A172 (cell line): Measurements from ENCODE around the gene TICAM2. TPM values are rescaled to one million over a fixed set of nuclear protein-coding genes. Genes with fewer than 3 reads are reported as not detected.
A peak's percentile ranks its signal among the peaks of the same experiment; 100 is the strongest.
"Not testable (repeated sequence)": the region's sequence is repeated elsewhere in the genome, so short reads cannot be mapped to it uniquely, and the experiment has no call there.

Experiments
- DNase-seq: peaks from one replicate; pipeline ENCODE4 v3.0.0-alpha.2; 2015; ENCODE audit warnings: low spot score
- total RNA-seq: library from RNA; depleted of rRNA; stranded (reverse); fragments of >200 nt; shearing (Covaris generic); gene quantifications from 2 replicates; pipeline ENCODE4 v1.2.3, GENCODE V29; 2014; rRNA removed

The TICAM2 gene, protein sequence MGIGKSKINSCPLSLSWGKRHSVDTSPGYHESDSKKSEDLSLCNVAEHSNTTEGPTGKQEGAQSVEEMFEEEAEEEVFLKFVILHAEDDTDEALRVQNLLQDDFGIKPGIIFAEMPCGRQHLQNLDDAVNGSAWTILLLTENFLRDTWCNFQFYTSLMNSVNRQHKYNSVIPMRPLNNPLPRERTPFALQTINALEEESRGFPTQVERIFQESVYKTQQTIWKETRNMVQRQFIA
- 10.0 and 11.1 TPM in 2 replicates for total RNA-seq

DNA sequence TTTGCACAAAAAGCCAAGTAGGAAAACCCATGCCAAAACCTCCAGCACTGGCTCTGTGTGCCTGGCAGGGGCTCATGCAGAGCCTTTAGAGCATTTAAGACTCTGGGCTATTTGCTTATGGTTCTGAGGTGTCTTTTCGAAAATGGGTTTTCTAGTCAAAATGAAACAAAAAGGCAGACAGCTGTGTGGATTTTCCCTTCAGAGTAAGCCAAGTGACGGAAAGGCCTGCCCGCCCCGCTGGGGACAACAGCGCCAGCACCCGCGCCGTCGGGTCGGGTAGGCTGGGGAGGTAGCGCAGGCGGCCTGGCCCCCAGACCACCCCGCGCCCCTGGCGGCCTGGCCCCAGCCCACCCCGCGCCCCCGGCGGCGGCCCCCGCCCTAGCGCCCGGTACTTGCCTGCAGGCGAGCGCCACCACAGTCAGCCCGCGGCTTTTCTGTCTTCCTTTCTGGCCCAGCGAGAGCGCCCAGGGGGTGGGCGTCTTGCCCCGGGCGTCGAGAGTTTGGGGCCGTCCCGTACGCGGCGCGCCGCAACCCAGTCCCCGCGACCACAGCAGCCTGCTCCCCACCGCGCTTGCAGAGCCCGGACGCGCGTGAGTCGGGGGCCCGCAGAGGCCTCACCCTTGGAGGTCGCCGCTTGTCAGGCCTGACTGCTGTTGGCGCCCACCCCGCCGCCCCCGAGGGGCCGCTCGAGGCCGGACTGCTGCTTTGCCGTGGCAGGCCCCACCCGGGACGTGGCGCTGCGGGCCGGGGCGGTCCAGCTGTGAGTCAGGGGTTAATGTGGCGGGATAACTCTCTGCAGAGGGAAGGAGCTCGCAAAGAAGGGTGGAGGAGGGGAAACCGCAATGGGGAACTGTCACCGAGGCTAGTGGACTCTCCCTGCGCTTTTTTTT lies at the start of gene TICAM2:
Gene TICAM2, minus strand, starts transcription at position 779 of the 890 bp plus-strand sequence. CDS start 21,223 bp downstream, outside the sequence.
- DNase-seq: peak; percentile 69

DNA sequence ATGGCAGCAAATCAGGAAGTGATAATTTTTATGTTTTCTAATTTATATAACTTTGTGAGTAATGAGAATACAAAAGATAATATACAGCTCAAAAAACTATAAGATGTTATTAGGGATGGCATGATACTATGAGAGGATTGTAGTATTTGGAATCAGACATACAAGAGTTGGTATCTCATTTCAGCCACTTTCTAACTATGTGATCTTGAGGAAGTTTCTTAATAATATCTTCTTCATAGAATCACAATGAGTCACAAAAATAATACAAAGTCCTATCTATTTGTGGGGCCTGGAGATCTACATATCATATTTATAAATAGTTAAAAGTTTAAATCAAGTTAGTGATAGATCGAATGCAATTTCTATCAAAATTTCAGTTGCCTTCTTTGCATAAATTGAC lies 47.3 kb upstream of the TICAM2 start:
- DNase-seq: no peak

DNA sequence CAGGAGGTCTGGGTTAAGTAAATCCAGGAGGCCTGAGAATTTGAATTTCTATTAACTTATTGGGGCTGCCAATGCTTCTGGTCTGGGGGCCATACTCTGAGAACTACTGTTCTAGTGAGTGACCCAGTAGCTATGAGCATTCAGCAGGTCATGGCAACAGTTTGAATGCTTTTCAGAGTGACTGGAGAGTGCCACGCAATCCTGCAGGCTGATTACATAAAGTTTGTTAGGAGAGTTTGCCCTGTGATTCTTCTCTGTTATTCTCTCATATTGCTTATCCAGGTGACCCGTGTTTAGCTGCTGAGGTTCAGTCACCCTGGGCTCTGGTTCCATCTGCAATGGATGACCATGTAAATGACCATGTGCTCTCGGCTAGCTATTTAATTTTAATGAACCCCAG lies 45.8 kb upstream of the TICAM2 start:
- DNase-seq: no peak

DNA sequence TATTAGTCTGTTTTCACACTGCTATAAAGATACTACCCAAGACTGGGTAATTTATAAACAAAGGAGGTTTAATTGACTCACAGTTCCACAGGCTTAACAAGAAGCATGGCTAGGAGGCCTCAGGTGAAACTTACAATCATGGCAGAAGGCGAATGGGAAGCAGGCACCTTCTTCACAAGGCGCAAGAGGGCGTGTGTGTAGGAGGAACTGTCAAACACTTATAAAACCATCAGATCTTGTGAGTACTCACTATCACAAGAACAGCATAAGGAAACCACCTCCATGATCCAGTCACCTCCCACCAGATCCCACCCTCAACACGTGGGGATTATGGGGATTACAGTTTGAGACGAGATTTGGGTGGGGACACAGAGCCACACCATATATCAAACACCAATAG lies 43.1 kb upstream of the TICAM2 start:
- not testable (repeated sequence) for DNase-seq

DNA sequence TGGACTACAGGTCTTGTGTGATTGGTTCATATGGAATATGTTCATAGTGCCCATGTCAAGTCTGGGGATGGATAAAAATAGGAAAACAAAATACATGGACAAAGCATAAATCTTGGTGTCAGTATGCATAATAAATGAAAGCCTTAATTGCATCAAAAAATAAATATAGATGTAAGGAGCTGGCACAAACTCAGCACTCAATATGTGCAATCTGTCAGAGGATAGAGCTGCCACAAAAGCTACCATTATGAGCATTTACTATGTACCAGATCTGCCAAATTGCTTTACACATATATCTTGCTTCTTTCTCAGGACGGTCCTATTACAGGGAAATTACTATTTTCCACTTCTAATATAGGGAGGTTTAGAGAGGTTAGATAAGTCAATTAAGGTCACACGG lies 41.8 kb upstream of the TICAM2 start:
- DNase-seq: no peak

DNA sequence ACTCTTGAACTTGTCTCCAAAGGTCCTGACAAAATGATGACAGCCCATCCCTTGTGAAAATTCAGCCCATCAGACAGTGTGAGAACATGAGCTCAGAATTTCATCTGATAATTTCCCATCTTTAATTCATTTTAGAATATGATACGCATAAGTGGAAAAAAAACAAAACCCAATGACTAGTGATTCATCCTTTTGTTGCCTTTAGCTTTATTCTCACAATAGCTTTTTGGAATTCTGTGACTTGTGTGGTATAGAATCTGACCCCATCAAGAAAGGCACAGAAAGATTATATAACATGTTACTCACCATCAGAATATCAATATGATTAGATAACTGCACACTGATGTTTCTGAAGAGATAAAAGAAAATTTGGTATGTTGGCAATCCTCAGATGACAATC lies 39.7 kb upstream of the TICAM2 start:
- DNase-seq: no peak

DNA sequence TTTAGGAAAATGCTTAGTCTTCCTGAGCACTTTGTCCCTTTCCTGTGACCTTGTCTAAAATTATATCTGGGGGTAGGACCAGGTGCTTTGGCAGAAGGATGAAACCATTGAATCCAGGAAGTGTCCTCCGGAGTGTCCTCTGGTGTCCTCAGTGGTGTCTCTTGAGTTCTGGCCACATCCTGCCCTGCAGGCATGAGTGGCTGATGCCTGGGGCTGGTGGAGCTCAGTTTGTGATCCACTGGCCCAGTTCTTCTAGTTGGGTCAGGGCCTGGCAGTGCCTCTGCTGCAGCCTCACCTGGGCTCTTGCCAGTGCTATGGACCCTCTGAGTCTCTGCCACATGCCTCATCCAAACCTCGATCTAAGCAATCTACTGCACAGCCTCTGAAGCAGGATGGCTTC lies 38.0 kb upstream of the TICAM2 start:
- no peak for DNase-seq

DNA sequence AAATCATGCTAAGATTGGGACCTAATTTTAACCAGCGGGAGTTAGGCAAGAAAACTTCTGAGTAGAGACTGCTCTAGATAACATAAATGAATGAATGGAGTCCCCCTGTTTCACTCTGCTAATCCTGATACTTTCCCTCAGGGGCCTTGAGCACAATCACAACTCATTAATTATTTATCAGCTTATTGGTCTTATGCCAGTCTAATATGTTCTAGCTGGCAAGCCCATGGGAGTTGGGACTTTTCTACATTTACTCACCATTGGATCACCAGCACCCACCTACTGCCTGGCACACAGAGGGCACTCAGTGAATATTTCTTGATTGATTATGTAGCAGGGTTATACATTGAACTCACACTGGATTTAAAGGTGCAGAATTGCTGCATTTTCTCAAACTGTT lies 37.1 kb upstream of the TICAM2 start:
- DNase-seq: no peak

DNA sequence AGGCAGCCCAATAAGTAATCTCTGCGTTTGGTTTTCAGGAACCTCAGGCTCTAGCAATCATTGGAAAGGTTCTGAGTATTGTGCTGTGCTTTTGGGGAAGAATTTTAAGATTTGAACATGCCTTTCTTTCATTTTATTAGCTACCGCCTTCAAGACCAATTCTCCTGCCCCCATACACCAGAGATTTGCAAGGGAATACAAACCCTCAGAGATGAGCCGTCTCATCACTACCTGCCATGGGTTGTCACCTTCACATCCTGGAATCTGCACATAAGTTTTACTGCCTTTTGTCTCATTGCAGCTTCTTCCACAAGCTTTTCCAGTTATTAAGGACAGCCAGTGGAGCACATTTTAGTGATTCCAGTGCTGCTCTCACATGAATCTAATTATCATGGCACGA lies 35.2 kb upstream of the TICAM2 start:
- DNase-seq: no peak

DNA sequence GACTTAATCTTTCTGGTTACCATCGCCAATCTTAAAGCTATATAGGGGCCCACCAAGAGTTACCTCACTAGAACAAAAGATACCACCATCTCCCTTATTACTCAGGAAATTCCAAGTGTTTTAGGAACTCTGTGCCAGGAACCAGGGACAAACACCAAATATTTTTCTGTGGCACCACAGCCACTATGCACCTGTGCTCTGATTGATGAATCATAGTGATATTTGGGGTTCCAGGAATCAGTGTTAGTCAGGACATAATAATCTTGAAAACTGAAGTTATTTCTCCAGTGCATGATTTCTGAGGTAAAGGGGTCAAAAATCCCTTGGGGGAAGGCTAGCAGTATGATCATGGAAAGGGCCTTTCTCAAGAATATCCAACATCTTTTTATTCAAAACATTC lies 33.7 kb upstream of the TICAM2 start:
- DNase-seq: no peak

DNA sequence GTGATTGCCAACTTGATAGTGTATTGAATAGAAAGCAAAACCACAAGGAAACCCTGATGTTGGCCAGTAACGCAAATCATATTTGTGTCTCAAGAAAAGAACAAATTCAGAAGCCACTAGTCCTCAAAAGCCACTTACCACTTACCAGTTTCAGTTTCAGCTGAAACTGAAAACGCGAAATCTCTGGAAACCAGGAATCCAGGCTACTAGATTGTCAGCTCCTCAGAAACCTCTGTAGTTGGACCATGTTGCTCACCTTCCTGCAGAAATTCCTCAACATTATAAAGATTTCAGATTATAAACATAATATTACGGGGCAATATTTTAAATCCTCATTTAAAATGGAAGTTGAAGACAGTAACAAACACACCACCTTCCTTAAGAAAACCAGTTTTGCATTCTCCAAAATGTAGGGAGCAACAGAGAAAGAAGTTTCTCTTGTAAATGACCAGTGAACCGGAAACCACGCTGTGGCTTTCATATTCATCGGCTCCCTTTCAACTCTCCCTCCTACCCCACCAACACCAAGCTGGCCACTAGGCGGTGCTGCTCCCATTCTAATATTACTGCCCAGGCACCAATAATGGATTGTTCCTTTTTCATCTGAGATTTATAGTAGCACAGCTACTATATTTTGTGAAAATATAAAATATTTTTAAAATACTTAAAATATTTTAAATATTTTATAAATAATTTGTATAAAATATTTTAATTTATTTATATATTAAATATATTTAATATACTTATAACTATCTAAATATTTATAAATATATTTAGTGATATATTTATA lies 32.3 kb upstream of the TICAM2 start:
- peak; percentile 85 for DNase-seq

DNA sequence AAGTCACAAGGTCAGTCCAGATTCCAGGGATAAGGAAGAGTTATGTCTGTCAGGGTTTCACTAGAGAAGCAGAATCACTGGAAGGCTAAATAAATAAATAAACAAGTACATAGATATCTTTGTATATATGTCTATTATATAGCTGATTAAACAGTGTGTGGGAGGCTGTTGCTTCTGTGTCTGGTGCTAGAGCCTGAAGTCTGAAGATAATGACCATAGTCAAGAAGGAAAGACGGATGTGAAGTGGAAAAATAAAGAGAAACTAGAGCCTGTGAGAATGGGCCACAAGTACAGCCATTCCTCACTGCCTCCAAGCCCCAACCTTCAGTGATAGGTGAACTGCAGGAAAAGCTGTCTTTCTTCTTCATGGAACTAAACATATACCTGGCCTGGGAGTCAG lies 27.6 kb upstream of the TICAM2 start:
- no peak for DNase-seq

DNA sequence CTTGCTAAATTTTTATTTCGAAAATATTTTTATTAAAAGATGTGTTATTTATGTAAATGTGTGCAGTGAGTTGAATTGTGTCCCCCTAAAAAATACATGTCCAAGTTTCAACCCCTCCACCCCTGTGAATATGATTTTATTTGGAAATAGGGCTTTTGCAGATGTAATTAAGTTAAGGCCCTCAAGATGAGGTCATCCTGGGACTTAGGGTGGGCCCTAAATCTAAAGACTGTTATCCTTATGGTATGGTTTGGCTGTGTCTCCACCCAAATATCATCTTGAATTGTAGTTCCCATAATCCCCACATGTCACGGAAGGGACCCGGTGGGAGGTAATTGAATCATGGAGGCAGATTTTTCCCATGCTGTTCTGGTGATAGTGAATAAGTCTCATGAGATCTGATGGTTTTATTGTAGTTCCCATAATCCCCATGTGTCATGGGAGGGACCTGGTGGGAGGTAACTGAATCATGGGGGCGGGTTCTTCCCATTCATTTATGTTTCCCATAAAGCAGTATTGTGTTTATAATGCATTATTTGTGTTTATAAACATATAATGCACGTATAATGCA lies 25.1 kb upstream of the TICAM2 start:
- no peak for DNase-seq

DNA sequence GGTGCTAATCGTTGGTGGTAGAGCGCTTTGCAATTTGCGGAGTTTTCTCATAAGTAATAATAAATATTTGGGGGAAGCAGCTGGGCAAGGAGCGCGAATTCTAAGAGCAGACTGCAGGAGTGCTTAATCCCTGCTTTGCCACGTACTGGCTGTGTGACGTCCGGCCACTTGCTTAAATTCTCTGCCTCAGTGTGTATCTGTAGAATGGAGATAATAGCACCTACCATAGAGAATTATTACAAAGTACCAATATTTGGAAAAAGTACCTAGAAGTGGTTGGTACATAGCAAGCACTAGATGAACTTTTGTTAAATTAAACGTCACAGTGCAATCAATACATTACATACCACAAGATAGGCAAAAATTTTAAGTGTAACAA lies 24.2 kb upstream of the TICAM2 start:
- no peak for DNase-seq

DNA sequence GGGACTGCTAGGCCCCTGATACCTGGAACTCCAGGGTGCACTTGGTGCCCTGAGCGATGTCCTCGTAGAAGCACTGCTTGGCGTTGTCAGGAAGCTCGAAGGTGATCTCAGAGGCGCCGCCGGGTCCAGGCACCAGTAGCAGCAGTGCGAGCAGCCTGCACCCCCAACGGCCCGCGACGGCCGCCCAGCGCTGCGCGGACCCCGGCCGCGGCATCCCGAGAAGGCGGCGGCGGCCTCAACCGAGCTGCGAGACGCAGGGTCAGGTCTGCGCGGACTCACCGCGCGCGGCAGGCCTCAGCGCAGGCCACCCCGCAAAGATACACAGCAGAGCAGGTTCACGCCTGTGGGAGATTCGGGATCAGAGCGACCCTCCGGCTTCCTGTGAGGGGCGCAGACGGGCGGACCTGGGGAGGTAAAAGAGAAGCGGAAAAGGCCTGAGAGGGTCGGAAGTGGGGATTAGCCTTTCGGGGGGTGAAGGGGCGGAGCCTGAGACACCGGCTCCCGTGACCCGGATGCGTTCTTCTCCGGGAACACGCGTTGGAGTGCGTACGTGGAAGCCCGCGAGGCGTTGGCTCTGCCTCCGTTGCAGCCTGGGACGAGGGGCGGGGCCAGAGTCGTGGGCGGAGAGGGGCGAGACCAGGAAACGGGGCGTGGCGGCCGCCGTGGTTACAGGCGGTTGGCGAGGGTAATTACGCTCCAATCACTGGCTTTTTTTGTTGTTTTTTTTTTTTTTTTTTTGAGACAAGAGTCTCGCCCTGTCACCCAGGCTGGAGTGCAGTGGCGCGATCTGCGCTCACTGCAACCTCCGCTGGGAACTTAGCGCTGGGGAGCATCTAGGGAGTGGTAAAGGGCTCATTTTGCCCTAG lies 23.5 kb upstream of the TICAM2 start, which contains the start of gene TMED7:
Gene TMED7, minus strand, starts transcription at position 458 of the 866 bp plus-strand sequence. Its CDS starts 244 bp downstream, at position 214.
- peak; percentile 96 for DNase-seq

DNA sequence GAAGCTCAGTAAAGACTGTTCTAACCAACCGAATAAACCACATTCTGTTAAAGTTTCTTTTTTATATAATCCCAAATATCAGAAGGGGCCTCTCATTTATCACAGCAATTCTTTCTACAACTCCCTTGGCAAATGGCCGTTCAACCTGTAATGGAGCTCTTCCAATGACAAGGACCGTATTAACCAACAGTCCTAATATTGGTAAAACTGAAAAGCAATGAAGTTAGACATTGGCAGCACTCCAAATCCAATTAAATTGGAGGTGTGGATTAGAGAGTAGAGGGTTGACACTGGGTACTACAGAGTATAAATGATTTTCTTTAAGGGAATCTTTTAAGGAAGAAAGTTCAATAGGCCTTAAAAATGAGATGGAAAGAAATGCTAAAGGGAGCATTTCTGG lies 22.7 kb upstream of the TICAM2 start:
- no peak for DNase-seq

DNA sequence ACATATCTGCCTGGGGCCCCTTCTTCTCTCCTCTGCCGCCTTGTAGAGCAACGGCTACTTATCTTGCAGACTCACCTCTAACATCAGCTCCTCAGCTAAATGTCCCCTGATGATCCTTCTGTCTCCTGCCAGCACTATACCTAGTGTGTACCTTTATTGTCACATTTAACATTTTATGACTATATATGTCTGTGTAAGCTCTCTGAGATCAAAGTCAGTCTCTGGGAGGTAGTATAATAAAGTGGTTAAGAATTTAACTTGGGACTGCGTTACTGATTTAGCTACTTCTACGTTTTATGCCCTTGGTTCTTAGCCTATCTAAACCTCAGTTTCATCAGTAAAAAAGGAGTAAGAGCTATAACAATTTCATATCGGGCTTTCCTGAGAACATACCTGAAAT lies 21.4 kb upstream of the TICAM2 start:
- DNase-seq: no peak

DNA sequence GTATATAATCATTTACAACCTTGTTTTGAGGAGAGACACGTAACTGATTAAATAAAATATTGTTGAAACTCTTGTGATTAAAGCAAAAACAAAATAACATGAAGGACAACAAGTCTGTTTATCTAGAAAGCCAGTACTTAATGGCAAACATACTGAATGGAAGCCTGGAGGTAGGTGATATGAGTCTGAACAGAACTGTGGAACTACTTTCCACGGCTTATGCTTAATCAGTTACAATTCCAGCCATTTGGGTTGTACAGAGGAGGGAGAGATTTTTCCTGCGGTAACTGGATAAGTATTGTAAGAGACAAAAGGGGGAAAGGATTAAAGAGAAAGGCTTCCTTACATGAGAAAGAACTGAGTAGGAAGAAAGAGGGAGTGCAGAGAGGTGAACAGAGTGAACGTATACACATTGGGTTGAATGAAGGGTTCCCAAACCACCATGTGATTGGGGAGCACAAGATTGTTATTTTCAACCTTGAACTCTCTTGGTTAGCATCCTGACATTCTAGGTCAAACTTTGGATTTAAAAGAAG lies 19.2 kb upstream of the TICAM2 start:
- DNase-seq: no peak

DNA sequence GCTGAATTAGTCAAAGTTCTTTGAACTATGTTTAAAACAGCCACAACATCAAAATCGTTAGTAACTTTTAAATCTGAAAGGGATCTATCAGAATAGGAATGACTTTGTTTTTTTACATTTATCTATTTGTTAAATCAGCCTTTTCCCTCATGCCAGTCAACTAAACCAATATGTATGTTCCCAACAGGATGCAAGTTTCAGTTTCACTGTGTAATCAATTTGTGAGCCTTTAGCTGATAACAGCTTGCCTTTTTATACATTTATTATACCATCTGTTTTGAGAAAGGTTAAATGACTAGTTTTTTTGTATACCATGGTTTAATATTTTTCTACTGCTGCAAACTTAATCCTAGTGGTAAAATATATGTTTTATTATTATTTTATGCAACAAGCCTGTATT lies 14.6 kb upstream of the TICAM2 start:
- DNase-seq: no peak

DNA sequence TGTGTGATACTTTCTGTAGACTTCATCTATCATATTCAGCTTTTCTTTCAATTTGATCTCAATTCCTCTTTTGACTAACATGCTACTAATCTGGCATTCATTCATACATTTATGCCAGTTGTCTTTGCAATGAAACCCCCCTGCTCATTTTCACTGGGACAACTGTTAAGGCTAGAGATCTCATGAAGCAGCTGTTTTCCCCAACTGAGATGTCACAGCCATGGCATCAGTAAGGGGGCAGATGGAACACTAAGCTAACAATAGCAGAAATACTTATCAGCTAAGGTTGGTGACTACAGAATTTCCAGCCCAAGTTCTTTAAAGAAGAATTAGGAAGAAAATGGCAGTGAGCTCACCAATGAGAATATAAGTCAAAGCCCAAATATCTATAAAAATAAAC lies 14.2 kb upstream of the TICAM2 start:
- no peak for DNase-seq

DNA sequence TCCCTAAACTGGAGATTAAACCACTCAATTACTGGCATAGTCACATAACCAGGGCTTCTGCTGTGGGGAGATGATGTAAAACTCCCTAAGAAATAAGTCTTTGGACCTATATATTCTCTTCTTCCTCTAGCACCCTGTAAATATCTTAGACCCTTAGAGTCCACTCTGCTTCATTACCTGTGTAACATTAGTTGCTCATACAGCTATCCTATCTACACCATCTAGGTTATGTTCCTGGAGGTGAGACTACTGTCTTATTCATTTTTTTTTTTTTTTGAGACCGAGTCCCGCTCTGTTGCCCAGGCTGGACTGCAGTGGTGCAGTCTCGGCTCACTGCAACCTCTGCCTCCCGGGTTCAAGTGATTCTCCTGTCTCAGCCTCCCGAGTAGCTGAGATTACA lies 9.6 kb upstream of the TICAM2 start:
- DNase-seq: no peak
